Activated T-cell treated with anti-CD3 and anti-CD28 coated beads, Interleukin-2, amount 50 U/mL, for 4 hours (primary cell): Measurements from ENCODE around the gene TOLLIP. TPM values are rescaled to one million over a fixed set of nuclear protein-coding genes. Genes with fewer than 3 reads are reported as not detected.

Experiments used
- ATAC-seq, 2 donors: fragments of 200-7000 bp; cut with Tn5 transposase; one replicate each; pipeline ENCODE4 v1.10.0; 2021
- DNase-seq: peaks from one replicate; pipeline ENCODE4 v3.0.0-alpha.2; 2020
- H3K27me3 Mint-ChIP-seq: one replicate; pipeline ENCODE4 v1.8.0; 2021; ENCODE audit warnings: low read depth, mixed read lengths
- H3K36me3 Mint-ChIP-seq: one replicate; pipeline ENCODE4 v1.8.0; 2022; ENCODE audit warnings: mixed read lengths; ENCODE audit not compliant: insufficient read depth
- H3K4me1 Mint-ChIP-seq: one replicate; pipeline ENCODE4 v1.8.0; 2021; ENCODE audit warnings: low read depth, mixed read lengths
- H3K4me3 Mint-ChIP-seq: one replicate; pipeline ENCODE4 v1.8.0; 2021; ENCODE audit warnings: mild to moderate bottlenecking, moderate library complexity, mixed read lengths
- H3K9me3 Mint-ChIP-seq: one replicate; pipeline ENCODE4 v1.8.0; 2021; ENCODE audit warnings: mixed read lengths
- total RNA-seq, 3 donors: library from RNA; stranded (reverse); gene quantifications; one replicate each; pipeline ENCODE4 v1.2.1, GENCODE V29; 2021

Gene TOLLIP
- total RNA-seq, 3 donors from 2014 or later, result 38.0 to 45.9 (median 44.3) TPM

- H3K4me3 Mint-ChIP-seq, result peak overlapping the region; percentile 55
Measured at GRCh38 chr11:1337647-1338007, 28.2 kb upstream of the TOLLIP start.

GRCh38 chr11:1336836-1337646, 27.6 kb upstream of the TOLLIP start:
- DNase-seq, result peak; percentile 50
- Mint-ChIP-seq H3K9me3 (peaks cover 4% of the 10 kb centered on the region), H3K36me3 (no peaks in the 10 kb centered on the region), H3K27me3 (no peaks in the 10 kb centered on the region), H3K4me3 (no peak overlapping the region), H3K4me1 (peaks cover 14% of the 10 kb centered on the region)
- ATAC-seq, result peak; percentile 61 to 65

More at GRCh38 chr11:1337647-1338007, 28.2 kb upstream of the TOLLIP start:
- Mint-ChIP-seq H3K4me1 (peaks cover 14% of the 10 kb centered on the region), H3K9me3 (peaks cover 4% of the 10 kb centered on the region), H3K36me3 (no peaks in the 10 kb centered on the region), H3K27me3 (no peaks in the 10 kb centered on the region)
- DNase-seq (no peak), ATAC-seq (no peak)

GRCh38 chr11:1335811-1336761, 26.7 kb upstream of the TOLLIP start:
- DNase-seq, result peak; percentile 38
- ATAC-seq, result peak; percentile 71 to 76
- peaks cover 14% of the 10 kb centered on the region for H3K4me1 Mint-ChIP-seq
- peaks cover 4% of the 10 kb centered on the region for H3K9me3 Mint-ChIP-seq
- H3K36me3 Mint-ChIP-seq, result no peaks in the 10 kb centered on the region
- H3K27me3 Mint-ChIP-seq, result no peaks in the 10 kb centered on the region
- H3K4me3 Mint-ChIP-seq, result peak overlapping the region; percentile 79

GRCh38 chr11:1335264-1335810, 25.9 kb upstream of the TOLLIP start:
- Mint-ChIP-seq H3K4me1 (peaks cover 17% of the 10 kb centered on the region), H3K4me3 (peak overlapping the region; percentile 79), H3K9me3 (peaks cover 4% of the 10 kb centered on the region), H3K36me3 (no peaks in the 10 kb centered on the region), H3K27me3 (no peaks in the 10 kb centered on the region)
- ATAC-seq, result no peak
- DNase-seq, result no peak

GRCh38 chr11:1333860-1334259, 24.4 kb upstream of the TOLLIP start:
- Mint-ChIP-seq H3K36me3 (no peaks in the 10 kb centered on the region), H3K27me3 (no peaks in the 10 kb centered on the region), H3K9me3 (peaks cover 4% of the 10 kb centered on the region), H3K4me1 (peaks cover 17% of the 10 kb centered on the region), H3K4me3 (no peak overlapping the region)
- DNase-seq, result no peak
- ATAC-seq, result no peak

GRCh38 chr11:1333091-1333772, 23.8 kb upstream of the TOLLIP start:
- DNase-seq (no peak), ATAC-seq (no peak)
- Mint-ChIP-seq H3K27me3 (peaks cover 3% of the 10 kb centered on the region), H3K4me3 (no peak overlapping the region), H3K36me3 (no peaks in the 10 kb centered on the region), H3K9me3 (peaks cover 9% of the 10 kb centered on the region), H3K4me1 (peaks cover 17% of the 10 kb centered on the region)

GRCh38 chr11:1330473-1330872, 21.0 kb upstream of the TOLLIP start:
- Mint-ChIP-seq H3K4me3 (no peak overlapping the region), H3K9me3 (peaks cover 15% of the 10 kb centered on the region), H3K4me1 (peaks cover 10% of the 10 kb centered on the region), H3K27me3 (peaks cover 5% of the 10 kb centered on the region), H3K36me3 (peaks cover 2% of the 10 kb centered on the region)
- DNase-seq (no peak), ATAC-seq (peak; percentile 67 to 85)

GRCh38 chr11:1327064-1327460, 17.6 kb upstream of the TOLLIP start:
- Mint-ChIP-seq H3K9me3 (peaks cover 15% of the 10 kb centered on the region), H3K36me3 (peaks cover 2% of the 10 kb centered on the region), H3K27me3 (peaks cover 16% of the 10 kb centered on the region), H3K4me3 (no peak overlapping the region), H3K4me1 (peaks cover 3% of the 10 kb centered on the region)
- no peak for DNase-seq
- no peak for ATAC-seq

GRCh38 chr11:1326435-1327063, 17.1 kb upstream of the TOLLIP start:
- Mint-ChIP-seq H3K4me1 (peaks cover 3% of the 10 kb centered on the region), H3K4me3 (no peak overlapping the region), H3K27me3 (peaks cover 20% of the 10 kb centered on the region), H3K36me3 (peaks cover 2% of the 10 kb centered on the region), H3K9me3 (peaks cover 15% of the 10 kb centered on the region)
- ATAC-seq, result no peak
- no peak for DNase-seq

GRCh38 chr11:1323774-1324173, 14.3 kb upstream of the TOLLIP start:
- Mint-ChIP-seq H3K4me1 (no peaks in the 10 kb centered on the region), H3K4me3 (no peak overlapping the region), H3K36me3 (peaks cover 2% of the 10 kb centered on the region), H3K27me3 (peaks cover 26% of the 10 kb centered on the region), H3K9me3 (peaks cover 14% of the 10 kb centered on the region)
- ATAC-seq (no peak), DNase-seq (no peak)

GRCh38 chr11:1317993-1318392, 8.6 kb upstream of the TOLLIP start:
- Mint-ChIP-seq H3K36me3 (no peaks in the 10 kb centered on the region), H3K4me3 (no peak overlapping the region), H3K9me3 (no peaks in the 10 kb centered on the region), H3K4me1 (no peaks in the 10 kb centered on the region), H3K27me3 (peaks cover 28% of the 10 kb centered on the region)
- DNase-seq (no peak), ATAC-seq (no peak)

- no peaks in the 10 kb centered on the region for H3K9me3 Mint-ChIP-seq
- peaks cover 28% of the 10 kb centered on the region for H3K27me3 Mint-ChIP-seq
- no peaks in the 10 kb centered on the region for H3K36me3 Mint-ChIP-seq
- ATAC-seq, result no peak
- no peak for DNase-seq
- H3K4me1 Mint-ChIP-seq, result no peaks in the 10 kb centered on the region
- no peak overlapping the region for H3K4me3 Mint-ChIP-seq
Measured at GRCh38 chr11:1317432-1317831, 8.0 kb upstream of the TOLLIP start.

GRCh38 chr11:1310772-1311468, 1.5 kb upstream of the TOLLIP start:
- Mint-ChIP-seq H3K4me1 (peaks cover 38% of the 10 kb centered on the region), H3K9me3 (peaks cover 11% of the 10 kb centered on the region), H3K4me3 (peak overlapping the region; percentile 86), H3K36me3 (peaks cover 2% of the 10 kb centered on the region), H3K27me3 (peaks cover 6% of the 10 kb centered on the region)
- DNase-seq (peak; percentile 57), ATAC-seq (peak in 1 of 2 donors; percentile 17)
